HG02885 (cell line): ENCODE measurements around the gene RELT.

ENCODE experiments used
- ATAC-seq: cut with Tn5 transposase; IDR thresholded peaks from one replicate; pipeline ENCODE4 v1.9.1; 2021; ENCODE audit warnings: mild to moderate bottlenecking; ENCODE audit not compliant: unreplicated experiment, poor library complexity

RELT gene, protein sequence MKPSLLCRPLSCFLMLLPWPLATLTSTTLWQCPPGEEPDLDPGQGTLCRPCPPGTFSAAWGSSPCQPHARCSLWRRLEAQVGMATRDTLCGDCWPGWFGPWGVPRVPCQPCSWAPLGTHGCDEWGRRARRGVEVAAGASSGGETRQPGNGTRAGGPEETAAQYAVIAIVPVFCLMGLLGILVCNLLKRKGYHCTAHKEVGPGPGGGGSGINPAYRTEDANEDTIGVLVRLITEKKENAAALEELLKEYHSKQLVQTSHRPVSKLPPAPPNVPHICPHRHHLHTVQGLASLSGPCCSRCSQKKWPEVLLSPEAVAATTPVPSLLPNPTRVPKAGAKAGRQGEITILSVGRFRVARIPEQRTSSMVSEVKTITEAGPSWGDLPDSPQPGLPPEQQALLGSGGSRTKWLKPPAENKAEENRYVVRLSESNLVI

DNA sequence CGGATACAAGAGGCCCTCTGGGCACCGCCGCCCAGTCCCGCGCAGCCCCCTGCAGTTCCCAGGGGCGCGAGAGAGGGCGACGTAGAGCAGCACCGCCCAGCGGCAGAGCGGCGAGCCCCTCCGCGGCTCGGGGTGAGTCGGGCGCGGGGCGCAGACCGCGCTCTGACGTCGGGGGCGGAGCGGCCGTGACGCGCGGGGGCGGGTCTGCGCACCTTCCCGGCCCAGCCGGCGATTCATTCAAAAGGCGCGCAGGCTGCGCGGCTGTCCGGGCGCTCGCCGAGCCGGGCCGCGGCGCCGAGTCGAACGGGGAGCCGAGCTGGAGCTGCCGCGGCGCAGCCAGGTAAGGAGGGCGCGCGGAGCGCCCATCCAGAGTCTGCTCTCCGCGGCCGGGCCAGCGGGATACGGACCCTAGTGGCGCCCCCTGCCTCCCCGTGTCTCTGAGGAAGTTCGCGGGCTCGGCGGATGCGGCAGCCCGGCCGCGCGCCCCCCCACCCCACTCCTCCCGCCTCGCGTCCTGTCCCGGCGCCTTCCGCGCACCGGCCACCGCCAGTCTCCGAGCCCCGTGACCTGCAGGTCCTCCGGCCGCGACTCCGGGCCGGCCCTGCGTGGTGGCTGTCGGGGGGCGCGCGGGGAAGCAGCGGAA, at the start of gene RELT:
Gene RELT (plus strand): TSS at position 240 of the 643 bp plus-strand sequence. CDS start 12,738 bp downstream, outside the sequence.
- ATAC-seq = peak; percentile 80

DNA sequence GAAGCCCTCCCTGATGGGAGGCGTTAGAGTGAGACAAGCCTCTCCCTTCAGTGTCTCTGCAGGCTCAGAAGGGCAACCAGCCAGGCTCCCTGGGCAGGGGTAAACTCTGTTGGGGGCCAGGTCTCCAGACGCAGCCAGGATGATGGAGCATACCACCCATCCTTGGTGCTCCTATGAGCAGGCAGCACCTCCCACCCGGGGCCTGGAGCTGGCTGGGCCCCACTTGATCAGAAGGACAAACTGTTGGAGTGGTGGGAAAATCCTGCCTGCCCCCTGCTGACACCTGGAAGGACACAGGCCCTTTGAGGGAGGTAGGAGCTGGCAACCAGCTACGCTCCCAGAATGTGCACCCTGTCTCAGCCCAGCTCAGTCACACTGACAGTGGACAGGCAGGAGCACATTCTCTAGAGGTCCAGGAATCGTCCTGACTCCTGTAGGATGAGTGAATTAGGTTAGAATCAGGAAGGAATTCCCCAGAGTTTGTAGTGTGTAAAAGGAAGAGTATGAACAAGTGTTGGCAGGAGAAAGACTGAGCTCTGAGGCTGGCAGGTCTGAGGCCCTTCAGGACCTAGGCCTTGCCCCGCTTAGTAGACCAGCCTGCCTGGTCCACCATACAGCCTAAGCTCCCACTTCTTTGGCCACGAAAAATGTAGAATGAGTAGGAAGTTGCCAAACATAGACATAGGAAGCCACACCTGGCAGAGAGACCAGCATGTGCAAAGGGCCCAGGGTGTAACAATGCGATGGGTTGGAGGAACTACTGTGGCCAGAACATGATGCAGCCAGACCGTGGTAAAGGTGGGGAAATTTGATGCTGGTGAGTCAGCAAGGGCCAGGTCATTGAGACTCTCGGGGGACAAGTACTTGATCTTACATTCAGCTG, 49.0 kb upstream of the RELT start:
- no peak for ATAC-seq

DNA sequence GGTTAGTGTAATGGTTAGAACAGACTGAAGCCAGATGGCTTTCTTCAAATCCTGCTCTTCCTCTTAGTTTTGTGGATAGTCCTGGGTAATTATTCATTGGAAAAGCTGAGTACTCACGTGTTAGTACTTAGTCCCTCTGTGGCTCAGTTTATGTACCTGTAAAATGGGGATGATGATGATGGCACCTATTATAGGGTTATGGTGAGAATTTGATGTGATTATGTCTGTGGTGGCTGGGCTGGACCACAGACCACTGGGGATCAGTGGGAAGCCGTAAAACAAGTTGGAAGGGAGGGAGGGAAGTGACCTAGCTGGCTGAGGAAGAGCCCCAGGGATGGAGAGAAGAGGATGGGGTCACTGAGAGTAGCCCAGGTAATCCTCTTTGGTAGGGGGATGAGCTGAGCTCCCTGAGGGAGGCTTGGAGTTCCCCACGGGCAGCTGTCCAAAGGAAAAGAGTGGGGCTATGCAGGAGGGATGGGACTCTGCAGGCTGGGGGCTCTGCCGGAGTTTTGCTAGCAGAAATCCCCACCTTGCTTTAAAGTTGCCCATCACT, 48.3 kb upstream of the RELT start:
- no peak for ATAC-seq

GRCh38 chr11:73330569-73331093, 45.6 kb upstream of the RELT start:
- ATAC-seq = no peak

DNA sequence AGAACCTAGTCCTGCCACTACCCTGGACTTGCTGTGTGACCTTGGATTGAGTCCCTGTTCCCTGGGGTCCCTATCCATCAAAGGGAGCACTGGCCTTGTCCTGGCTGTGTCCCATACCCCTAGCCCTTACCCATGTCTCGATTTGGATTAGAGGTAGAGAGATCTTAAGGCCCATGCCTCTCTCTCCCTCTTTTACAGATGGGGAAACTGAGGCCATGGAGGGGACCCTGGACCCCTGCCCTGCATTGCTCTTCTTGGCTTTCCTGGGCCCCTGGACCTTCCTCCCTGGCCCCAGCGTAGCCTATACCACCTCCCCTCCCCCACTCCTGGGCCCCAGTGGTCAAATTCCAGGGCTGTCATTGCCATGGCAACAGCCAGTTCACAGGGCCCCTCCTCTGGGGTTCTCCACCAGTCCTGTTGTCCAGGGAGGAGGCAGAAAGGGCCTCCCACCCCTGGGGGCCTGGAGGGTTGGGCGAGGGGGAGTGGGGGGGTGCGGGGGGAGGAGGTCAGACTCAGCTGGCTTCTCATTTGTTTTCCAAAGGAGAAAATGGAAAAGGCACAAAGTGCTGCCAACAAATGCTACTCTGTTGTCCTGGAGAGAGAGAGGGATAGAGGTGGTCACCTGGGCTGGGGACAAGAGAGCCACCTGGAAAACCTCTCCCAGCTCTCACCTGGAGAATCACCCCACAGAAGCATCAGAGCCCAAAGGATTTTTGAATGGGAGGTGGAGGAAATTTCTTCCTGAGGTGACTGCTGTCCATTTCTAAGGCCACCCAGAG, 44.9 kb upstream of the RELT start:
- ATAC-seq = no peak

GRCh38 chr11:73333173-73333572, 43.0 kb upstream of the RELT start:
- ATAC-seq = no peak

- ATAC-seq = no peak
These were observed 42.4 kb upstream of the RELT start for GRCh38 chr11:73333640-73334383.

DNA sequence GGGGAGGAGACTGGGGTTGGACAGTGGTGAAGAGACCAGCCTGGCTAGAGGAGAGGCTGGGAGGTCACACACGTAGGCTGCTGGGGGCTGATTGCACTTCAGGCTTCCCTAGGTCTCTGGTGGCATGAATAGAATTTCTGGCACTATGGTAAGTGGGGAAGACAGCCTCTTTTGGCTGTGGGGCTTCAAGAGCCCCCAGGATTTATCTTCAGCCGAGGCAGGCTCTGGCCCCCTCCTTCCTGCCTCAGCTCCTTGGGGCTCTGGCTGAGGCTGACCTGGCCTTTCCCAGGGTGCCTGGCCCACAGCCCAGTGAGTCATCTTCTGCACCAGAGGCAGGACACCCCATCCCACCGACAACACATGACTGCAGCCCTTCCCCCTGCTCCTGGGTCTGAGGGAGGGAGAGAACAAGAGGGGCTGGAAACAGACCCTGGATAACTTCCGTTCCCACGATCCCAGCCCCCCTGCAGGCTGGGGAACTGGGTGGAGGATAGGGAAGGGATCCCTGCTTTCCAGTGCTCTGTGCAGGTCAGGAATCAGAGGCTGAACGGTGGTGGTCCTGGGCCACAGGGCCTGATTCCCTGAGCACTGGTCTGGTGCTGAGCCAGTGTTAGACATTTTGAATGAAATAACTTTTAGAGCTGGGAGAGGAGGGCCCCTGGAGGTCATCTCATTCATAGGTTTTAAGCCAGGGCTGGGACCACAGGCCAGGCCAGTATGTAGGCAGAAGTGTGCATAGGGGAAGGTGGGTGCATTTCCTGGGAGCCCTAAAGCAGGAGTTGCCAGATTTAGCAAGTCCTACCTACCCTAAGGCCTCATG, 41.6 kb upstream of the RELT start:
- ATAC-seq = no peak

DNA sequence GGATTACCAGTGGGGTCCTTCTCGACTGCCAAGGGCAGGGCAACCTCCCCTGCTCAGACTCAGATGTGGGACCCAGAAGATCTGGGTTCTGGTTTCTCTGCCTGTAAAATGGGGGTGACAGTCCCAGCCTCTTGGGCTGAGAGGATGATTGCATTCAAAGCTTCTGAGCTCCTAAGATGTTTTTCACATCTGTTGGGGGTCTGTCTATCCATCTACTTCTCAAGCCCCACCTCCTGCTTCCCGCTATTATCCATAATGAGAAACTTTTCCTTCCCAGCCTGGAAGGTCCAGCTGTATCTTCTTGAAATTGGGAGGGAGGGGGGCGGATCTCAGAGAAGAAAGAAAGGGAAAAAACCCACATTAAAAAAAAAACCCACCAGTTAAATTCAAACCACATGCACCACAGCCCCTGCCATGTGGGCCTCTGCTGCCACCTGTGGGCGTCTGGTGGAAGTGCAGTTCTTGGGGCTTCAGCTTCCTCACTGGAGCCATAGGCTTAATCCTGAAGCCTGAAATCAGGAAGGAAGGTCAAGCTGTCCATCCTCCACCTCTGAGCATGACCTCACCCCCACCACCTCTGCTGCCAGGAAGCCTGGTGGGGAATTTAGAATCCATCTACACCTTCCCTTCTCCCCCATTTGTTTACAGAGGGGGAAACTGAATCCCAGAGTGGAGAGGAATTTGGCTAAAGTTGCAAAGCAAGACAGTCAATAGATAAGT, 40.8 kb upstream of the RELT start:
- no peak for ATAC-seq

DNA sequence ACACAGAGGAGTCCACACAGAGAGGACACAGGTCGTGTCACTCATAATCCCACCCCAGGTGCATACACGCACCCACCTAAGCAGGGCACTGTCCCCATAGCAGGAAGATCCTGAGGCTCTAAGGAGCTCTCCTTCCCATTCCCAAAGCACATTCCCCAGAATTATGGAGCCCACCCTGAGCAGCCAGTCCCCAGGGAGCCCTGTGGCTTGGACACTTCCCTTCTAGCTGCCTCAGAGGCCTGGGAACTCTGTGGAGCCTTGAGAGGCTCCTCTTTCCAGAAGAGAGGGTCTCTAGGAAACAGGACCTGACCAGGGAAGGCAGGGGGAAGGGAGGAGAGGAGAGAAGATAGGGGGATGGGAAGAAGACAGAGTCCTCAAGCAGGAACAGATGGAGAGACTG, 38.4 kb upstream of the RELT start:
- no peak for ATAC-seq

DNA sequence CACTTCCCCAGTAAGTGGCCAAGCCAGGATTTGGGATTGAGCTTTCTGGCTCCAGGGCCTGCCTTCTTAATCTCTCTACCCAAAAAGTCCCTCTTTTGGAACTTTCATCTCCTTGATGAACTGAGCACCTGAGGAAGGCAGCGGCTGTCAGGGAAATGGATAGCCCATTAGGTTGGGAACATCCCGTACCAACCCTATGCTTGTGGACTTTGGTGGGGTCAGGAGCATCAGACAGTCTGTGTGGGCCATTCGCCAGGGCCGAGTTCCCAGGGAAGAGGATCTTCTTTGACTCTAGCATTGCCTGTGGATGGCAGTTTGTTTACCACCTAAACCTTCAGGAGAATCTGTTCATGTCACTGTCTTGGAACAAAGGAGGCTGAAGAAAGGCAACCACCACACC, 37.9 kb upstream of the RELT start:
- ATAC-seq = no peak

DNA sequence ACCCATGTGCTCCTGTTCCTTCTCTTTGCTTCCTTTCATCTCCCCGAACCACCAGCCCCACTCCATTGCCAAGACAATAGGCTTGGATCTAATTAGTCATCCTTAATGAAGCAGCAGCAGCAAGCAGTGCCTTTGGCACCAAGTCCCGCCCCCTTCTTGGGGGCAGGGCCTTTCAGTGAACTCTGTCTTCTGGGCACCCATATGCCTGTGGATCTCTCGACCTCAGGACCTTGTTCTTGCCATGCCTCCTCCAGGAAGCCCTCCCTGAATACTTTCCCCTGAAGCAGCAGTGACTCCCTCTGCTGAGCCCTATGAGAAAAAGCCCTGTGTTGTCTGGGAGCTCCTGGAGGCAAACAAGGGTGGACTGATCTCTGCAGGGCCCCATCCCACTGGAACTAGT, 36.0 kb upstream of the RELT start:
- ATAC-seq = no peak

- no peak for ATAC-seq
These were observed 33.6 kb upstream of the RELT start for GRCh38 chr11:73342633-73343032.

- ATAC-seq = no peak
These were observed 32.9 kb upstream of the RELT start for GRCh38 chr11:73343076-73343873.

DNA sequence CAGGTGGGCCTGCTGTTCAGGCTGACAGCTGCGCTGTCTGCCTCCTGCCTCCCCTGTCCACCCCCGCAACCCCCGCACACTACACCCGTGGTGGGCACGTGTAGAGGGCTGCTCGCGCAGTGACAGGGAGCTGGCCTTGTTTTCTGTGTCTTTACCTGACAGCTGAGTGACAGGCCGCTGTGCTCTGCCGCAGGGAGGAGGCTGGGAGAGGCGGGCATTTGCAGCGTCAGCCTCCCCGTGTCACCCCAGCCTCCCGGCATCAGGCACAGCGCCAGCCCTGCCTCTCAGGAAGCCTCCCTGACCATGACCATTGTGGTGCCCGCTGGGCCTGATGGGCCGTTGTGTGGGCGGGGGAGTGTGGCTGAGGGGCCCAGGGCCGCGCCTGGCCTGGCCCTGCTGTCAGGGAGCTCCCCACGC, 32.0 kb upstream of the RELT start:
- ATAC-seq = no peak

DNA sequence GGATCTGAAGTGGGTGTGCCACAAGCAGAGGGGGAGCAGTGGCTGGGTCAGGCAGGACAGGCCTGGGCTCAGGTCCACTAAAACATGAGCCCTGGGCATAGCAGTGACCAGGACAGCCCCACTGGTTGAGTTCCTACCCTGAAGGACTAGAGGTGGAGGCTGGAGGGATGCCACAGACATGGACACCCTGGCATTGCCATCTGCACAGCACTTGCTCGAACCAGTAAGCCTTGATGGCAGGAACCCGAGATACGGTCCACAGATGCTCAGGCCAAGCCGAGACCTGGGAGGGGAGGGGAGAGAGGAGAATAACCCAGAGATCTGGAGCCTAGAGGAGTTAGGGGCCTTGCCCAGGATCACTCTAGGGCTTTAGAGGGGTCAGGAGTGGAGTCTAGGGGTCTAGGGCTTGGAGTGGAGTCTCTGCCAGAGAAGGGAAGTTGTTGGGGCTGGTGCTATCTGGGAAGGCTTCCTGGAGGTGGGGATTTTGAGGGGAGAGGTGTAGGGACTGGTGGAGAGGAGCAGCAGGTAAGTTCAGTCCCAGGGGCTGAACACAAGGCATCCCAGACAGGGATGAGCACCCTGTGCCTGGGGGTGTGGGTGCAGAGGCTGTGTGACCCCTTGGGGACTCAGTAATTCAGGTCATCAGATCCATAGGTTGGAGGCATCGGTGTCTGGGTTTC, 30.6 kb upstream of the RELT start:
- ATAC-seq = no peak
